GM21619 (cell line): ENCODE measurements around the gene PPBP.
"Not testable (repeated sequence)": the region's sequence is repeated elsewhere in the genome, so short reads cannot be mapped to it uniquely, and the experiment has no call there.

Source experiments
- ATAC-seq: cut with Tn5 transposase; IDR thresholded peaks from one replicate; pipeline ENCODE4 v1.9.1; 2021; ENCODE audit not compliant: unreplicated experiment

PPBP gene

DNA sequence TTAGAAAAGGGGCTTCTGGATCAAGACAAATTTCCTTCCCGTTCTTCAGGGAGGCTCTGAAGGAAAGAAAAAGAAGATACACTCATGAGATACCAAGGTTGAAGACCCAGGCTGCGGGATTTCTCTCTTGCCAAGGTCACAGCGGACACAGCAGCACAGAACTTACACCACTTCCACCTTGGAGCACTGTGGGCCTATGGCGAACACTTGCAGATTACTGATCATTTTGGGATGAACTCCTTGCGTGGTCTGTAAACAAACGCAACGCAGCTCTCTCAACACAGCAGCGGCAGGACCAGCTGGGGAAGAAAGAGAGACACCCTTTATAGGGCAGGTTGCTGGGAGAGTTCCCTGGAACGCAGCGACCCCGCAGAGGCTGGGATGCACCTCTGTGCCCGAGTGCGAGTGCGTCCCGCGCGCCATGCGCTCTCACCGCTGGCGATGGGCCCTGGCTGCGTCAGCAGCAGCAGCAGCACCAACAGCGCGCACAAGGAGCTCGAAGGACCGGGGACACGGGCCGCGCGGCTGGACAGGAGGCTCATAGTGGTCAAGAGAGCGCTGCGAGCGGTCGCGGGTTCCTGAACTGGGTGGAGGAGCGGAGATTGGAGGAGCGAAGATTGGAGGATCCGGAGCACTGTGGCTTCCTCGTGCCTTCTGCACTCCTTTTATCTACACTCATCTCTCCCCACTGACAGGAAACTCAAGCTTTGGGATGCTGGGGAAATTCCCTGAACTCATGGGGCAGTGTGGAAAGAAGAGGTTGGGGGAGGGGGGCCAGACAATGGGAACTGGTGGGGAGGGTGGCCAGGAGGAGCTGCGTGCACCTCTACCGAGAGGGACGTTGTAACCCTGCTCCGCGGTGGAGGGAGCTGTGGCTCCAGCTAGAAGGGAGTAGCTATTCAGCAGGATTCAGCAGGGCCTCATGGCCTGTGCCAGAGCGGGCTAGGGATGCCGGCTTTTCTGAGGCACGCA, 10.3 kb upstream of the PPBP start, which contains the start of gene CXCL5:
Gene CXCL5, minus strand, starts transcription at position 638 of the 972 bp plus-strand sequence. Its CDS starts 96 bp downstream, at position 542.
- no peak for ATAC-seq

DNA sequence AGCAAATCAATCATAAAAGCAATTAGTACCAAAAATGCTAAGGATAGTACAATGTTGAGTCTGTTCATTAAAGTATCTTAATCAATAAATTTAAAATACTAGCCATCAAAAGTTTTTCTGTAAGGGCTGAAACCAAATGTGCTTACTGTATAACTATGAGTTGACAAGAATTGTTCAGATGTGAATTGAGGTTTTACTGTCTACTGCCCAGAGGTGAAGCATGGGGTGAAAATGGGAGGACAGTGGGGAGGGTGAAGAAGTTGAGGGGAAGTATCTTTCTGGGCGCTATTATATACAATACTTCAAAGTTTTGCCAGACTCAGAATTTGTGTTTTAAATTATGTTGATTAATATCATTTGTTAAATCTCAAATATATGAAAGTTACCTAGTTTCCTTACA, 4.1 kb upstream of the PPBP start:
- ATAC-seq = no peak

DNA sequence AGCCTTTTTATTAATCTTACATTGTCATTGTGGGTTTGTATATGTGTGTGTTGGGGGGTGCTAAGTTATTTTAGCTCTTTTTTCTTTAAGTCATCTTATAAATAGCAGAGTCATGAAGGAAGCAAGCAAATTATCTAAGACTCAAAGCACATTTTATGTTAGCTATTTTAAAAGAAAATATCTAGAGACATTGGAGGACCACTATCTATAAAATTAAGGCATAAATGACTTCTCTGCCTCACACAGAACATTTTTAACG, 3.7 kb upstream of the PPBP start:
- no peak for ATAC-seq

DNA sequence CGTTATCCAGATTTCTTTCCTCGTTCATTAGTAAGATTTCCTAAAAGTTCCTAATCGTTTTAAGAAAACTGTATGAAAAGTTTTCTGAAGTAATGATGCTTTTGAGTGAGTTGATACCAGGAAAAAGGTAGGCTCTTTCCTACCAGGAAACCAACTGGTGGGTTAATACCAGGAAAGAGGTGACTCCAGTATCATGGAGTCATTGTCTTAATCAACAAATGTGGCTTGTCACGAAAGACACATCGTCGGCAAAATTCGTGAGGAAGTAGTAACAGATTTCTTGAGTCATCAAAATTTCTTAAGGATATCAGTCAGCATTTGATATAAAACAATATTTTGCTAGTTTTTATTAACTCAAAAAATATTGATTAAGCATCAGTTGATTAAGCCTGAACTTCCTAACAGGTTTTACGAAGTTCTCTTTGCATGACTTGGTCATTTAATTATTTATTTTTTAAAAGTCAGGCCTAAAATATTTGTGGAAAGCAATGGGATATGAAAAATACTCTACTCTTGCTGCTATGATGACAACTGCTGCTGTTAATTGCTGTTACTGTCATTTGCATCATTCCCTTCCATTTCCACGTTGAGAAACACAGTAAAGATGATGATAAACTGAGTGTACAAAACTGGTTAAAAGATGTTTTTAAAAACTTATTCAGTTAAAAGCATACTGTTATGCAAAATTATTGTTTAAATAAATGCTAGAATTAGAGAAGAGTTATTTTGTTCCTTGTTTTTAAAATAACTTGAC, 3.2 kb upstream of the PPBP start:
- ATAC-seq = no peak

DNA sequence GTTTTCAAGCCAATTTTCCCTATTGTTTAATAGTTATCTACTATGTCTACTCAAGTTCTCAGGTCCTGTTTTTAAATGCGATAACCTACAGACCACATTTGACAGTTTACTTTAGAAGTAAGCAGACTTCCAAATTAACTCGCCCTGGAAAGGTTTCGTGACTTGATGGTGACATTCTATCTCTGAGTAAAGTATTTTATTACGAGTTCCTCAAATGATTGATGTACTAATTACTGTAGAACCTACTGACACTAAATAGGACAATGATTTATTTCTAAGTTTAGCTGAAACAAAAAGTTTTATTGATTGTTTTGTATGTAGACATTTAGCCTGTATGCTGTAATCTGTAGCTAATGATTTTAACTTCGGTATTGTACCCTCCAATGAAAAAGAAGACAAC, 1.9 kb upstream of the PPBP start:
- ATAC-seq = no peak

DNA sequence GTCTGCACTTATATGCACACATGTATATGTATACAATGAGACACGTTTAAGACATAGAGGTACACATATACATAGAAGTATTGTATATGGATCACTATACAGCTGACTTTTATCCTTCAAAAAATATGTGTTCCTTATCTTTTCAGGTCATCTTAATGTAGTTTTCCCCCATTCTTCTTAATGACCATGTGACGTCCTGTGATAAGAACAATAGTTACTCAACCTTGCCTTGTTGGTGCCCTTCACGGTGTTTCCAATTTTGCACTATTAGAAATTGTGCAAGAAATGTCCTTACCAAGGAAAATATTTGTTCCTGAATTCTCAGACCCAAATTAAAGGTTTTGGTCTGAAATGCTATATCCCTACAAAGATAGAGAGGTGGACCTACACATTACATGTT, 1.0 kb upstream of the PPBP start:
- no peak for ATAC-seq

DNA sequence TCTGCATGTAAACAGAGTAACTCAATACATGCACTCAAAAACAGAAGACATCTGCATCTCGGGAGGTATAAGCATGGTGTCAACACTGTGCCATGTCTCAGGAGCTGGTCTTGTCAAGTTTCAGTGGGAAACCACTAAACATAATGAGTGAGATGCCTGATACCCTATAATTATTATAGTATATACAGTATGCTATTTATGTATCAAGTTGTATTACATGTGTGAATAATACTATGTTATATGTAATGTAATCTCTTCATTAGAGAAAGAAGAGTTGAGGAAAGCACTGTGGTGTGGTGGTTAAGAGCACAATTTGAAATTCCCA, 2.5 kb downstream of the PPBP start:
- ATAC-seq = no peak

DNA sequence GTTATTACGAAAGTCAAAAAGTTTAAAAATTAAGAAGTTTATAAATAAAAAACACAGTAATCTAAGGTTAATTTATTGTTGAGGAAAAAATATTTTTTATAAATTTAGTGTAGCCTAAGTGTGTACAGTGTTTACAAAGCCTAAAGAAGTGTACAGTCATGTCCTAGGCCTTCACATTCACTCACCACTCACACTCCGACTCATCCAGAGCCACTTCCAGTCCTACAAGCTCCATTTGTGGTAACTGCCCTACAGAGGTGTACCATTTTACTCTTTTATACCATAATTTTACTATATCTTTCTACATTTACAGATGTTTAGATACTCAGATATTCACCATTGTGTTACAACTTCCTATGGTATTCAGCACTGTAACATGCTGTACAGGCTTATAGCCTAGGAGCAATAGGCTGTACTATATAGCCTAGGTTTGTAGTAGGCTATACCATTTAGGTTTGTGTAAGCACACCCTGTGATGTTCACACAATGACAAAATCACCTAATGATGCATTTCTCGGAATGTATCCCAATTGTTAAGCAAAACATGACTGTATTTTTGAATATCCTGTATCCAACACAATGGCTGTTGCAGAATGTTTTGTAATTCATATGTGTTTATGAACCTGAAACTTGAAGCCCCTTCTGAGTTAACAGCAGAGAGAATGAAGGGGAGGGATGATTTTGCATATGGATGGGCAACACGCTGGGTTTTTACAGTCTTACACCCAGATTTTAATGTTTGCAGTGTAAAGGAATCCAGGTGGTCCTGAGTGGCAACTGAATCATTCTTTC, 3.1 kb downstream of the PPBP start:
- no peak for ATAC-seq

DNA sequence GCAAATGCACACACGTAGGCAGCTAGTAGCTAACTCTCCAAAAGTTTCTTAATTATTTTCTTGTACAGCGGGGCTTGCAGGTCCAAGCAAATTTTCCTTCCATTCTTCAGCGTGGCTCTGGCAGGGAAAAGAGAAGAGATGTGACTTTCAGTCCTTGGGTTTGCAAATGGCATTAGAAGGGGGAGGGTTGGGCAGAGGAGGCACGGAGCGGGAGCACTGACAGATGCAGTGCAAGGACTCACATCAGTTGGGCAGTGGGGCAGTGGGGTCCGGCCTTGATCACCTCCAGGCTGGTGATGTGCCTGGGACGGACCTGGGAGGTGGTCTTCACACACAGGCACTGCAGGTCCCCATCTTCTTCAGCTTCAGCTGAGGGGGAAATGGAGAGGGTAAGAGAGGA, 6.8 kb downstream of the PPBP start:
- not testable (repeated sequence) for ATAC-seq

DNA sequence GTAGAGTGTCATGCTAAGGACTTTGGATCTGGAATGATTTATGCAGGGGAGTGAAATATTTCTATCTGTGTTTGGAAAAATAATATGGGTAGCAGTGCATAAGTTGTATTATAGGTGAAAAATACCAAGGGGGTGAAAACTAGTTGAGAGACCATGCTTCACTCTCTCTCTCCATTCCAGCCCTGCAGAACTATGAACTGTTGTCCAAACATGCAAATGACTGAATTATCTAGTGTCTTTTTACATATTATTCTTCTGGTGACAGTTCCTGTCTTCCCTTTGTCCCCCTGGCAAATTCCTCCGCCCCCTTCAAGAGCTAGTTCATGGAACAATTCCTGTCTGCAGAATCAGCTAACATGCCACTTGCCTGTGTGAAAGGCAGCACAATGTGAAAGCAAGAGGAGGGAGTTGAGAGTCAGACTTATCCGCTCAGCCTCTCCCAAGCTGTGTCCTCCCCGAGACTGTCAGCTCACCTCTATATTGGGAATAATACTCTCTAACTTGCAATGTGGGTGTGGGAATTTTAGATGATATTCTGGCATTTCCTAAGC, 8.5 kb downstream of the PPBP start:
- no peak for ATAC-seq

DNA sequence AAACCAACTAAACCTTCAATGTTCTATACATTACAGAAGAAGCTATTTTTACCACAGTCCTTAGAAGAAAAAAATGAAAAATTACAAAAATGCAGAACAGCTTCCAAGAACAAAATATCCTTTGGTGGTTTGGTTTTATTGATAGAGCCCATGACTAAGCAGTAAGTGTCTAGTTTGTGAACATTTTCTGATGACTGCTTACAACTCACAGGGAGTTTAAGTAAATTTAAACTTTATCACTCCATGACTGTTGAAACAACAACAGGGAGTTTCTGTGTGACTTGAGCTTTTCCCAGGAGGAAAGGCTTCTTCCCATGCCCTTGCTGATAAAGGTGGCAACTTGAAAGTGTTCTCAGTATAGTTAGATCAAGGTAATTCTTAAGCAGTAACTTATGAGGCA, 9.1 kb downstream of the PPBP start:
- ATAC-seq = no peak

DNA sequence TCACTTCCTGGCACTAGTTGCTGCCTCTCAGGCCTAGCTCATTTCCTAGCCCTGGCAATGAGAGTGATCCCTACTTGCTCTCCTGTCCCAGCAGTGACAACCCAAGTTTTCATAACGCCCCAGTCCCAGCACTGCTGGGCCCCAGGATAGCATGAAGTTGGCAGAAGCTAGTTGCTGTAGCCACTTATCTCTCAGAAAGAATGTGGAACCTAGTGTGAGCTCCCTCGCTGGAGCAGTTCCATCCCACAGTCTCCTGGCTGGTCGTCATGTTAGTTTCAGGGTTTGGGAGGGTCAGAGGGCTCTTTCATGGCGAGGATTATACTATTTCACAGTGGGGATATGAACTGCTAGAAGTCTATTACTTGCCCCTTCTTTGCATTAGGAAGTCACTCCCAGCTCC, 11.3 kb downstream of the PPBP start:
- no peak for ATAC-seq

DNA sequence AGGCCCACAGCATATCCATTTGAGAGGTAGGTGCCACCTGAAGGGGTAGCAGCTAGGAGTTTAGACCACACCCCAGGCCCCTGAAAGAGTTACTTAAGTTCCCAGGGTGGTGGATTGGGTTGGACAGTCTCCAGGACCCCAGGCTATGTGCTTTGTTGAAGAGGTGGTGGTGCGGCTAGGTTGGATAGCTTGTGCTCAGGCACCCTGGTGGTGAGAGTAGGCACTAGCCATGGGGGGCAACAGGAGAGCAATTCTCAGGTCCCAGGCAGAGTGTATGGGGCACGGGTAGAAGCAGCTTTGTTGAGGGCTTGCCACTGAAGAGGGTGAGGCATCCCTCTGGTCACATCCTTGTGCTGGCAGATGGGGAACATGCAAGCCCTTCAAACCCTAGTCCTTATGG, 11.8 kb downstream of the PPBP start:
- no peak for ATAC-seq

DNA sequence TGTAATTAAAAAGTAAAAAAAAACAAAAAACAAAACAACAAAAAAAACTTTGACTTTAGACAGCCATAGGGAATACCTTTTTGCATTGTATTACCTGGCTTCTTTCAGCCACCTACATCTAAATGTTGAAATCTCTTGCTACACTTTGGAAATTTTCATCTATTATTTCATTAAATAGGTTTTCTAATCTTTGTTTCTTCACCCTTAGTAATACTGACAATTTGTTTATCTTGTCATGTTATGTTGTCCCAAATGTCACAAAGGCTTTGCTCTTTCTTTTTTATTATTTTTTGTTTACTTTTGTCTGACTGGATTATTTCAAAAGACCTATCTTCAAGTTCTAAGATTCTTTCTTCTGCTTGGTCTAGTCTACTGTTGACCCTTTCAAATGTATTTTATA, 13.6 kb downstream of the PPBP start:
- no peak for ATAC-seq

DNA sequence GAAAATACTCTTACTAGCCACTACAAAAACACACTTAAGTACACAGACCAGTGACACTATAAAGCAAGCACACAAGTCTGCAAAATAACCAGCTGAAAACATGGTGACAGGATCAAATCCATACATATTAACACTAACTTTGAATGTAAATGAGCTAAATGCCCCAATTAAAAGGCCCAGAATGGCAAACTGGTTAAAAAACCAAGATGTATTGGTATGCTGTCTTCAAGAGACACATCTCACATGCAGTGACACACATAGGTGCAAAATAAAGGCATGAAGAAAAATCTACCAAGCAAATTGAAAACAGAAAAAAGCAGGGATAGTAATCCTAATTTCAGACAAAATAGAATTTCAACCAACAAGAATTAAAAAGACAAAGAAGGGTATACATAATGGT, 17.0 kb downstream of the PPBP start:
- ATAC-seq = no peak

DNA sequence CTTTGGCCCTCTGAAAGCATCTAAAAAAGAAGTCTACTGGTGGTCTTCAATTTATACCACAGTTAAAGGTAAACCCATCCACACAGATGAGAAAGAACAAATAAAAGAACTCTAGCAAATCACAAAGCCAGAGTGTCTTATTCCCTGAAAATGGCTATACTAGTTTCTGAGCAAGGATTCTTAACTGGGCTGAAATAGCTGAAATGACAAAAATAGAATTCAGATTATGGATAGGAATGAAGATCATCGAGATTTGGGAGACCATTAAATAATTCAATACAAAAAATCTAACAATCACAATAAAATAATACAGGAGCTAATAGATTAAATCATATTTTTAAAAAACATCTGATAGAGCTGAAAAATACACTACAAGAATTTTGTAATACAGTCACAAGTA, 18.0 kb downstream of the PPBP start:
- ATAC-seq = no peak

DNA sequence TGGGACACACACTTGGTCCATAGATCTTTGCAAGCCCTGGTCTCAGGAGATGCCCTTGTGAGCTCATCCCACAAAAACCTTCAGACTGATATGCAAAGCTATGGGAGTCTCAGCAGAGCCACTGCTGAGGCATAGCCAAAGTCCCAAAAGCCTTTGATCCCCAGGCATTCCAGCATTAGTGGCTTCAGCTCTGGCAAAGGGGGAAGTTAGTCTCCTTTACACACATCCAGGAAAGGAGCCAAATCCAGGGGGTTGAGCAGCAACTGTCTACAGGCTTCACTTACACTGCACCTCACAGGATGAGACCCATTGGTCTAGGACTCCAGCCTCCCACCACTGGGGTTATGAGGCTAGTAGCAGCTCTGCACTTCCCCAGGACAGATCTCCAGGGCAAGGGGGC, 20.1 kb downstream of the PPBP start:
- ATAC-seq = no peak

DNA sequence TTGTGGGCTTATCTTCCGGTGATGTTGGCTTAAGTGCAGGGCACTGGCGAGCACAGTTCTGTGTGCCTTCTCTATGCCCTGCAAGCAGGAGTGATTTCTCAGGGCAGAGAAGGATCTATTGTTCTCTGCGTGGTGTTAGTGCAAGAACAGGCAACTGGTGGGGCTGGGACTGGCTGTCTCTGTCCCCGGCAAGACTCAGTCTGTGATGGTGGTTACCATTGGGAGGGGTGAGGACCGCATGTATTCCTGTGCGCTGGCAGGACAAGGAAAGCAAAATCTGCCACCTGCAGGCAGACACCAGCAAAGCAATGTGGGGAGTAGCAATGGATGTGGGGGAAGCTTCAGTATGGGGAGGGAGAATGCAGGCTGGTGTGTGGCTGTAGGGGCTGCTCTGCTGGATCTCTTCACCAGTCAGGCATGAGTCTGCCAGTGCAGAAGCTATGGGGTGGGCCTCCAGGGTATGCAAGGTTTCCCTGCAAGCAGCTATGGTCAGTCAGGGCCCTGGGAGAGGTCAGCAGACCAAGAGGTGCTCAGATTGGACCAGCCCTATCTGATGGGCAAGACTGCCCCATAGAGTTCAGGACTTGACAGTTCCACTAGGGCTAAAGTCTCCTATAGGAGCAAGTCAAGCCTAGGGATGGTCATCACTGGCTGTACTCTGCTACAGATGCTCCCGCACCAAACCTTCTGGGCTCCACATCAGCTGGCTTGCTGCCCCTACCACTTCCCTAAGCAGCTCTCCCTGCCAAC, 23.0 kb downstream of the PPBP start:
- ATAC-seq = no peak

DNA sequence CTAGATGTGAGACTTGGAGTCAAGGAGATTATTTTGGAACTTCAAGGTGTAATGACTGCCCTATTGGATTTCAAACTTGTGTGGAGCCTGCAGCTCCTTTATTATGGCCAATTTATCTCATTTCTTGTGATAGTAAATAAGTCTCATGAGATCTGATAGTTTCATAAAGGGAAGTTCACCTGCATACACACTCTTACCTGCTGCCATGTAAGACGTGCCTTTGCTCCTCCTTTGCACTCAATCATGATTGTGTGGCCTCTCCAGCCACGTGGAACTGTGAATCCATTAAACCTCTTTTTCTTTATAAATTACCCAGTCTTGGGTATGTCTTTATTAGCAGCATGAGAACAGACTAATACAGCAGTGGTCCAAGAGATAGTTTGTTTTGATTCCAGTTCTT, 25.3 kb downstream of the PPBP start:
- ATAC-seq = no peak

DNA sequence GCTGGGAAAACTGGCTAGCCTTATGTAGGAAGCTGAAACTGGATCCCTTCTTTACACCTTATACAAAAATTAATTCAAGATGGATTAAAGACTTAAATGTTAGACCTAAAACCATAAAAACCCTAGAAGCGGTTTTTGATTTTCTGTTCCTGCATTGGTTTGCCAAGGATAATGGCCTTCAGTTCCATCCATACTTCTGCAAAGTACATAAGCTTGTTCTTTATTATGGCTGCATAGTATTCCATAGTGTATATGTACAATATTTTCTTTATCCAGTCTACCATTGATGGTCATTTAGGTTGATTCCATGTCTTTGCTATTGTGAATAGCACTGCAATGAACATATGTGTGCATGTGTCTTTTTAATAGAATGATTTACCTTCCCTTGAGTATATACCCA, 28.9 kb downstream of the PPBP start:
- not testable (repeated sequence) for ATAC-seq

DNA sequence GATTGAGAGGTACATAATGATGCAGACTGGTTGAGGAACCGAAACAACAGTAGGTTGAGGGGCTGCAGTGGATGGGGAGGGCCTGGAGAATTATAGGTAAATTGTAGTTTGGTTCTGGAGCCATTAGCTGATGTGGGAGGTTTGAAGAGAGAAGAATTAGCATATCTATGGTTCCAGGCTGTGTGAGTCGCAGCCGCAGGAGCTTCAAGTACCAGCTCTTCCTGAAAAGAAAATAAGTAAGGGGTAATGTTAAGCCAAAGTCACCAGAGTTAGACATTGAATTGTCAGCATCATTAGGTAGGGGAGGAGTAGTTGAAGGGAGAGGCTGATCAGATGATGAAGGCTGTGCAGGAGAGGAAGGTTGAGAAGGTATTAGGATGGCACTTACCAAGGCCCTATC, 35.6 kb downstream of the PPBP start:
- ATAC-seq = no peak
